SHP77 treated with DMSO at 0.1 percent for 48 hours (cell line): ENCODE measurements around the gene CDK15.
"Not testable (repeated sequence)": the region's sequence is repeated elsewhere in the genome, so short reads cannot be mapped to it uniquely, and the experiment has no call there.

Experiments
- DNase-seq: peaks from one replicate; lab custom pipeline; 2025; lab: John Stamatoyannopoulos, UW

The CDK15 gene

GRCh38 chr2:201830666-201831065 lies 24.3 kb downstream of the CDK15 start:
- no peak for DNase-seq

- no peak for DNase-seq
Observed at GRCh38 chr2:201831469-201831868, 25.1 kb downstream of the CDK15 start.

- no peak for DNase-seq
Observed at GRCh38 chr2:201833781-201834180, 27.4 kb downstream of the CDK15 start.

GRCh38 chr2:201835066-201835465 lies 28.7 kb downstream of the CDK15 start:
- DNase-seq = no peak

GRCh38 chr2:201837391-201837790 lies 31.1 kb downstream of the CDK15 start:
- no peak for DNase-seq

- no peak for DNase-seq
Observed at GRCh38 chr2:201837824-201838431, 31.6 kb downstream of the CDK15 start.

- DNase-seq = no peak
Observed at GRCh38 chr2:201839727-201840126, 33.4 kb downstream of the CDK15 start.

GRCh38 chr2:201840726-201841125 lies 34.4 kb downstream of the CDK15 start:
- DNase-seq = no peak

- no peak for DNase-seq
Observed at GRCh38 chr2:201842131-201842860, 36.0 kb downstream of the CDK15 start.

- not testable (repeated sequence) for DNase-seq
Observed at GRCh38 chr2:201844922-201845321, 38.6 kb downstream of the CDK15 start.

GRCh38 chr2:201847481-201847880 lies 41.1 kb downstream of the CDK15 start:
- no peak for DNase-seq

- DNase-seq = no peak
Observed at GRCh38 chr2:201852462-201852861, 46.1 kb downstream of the CDK15 start.

GRCh38 chr2:201852878-201853415 lies 46.6 kb downstream of the CDK15 start:
- no peak for DNase-seq

- DNase-seq = no peak
Observed at GRCh38 chr2:201854221-201854801, 48.0 kb downstream of the CDK15 start.

GRCh38 chr2:201854841-201855240 lies 48.5 kb downstream of the CDK15 start:
- DNase-seq = no peak

- no peak for DNase-seq
Observed at GRCh38 chr2:201855356-201855755, 49.0 kb downstream of the CDK15 start.

GRCh38 chr2:201857326-201857725 lies 51.0 kb downstream of the CDK15 start:
- no peak for DNase-seq

GRCh38 chr2:201858281-201859184 lies 52.2 kb downstream of the CDK15 start:
- DNase-seq = no peak

GRCh38 chr2:201859949-201860348 lies 53.6 kb downstream of the CDK15 start:
- DNase-seq = no peak

- DNase-seq = peak; percentile 8
Observed at GRCh38 chr2:201860636-201861066, 54.3 kb downstream of the CDK15 start.

- DNase-seq = no peak
Observed at GRCh38 chr2:201862843-201863242, 56.5 kb downstream of the CDK15 start.
